Measurements from ENCODE around the gene RFPL3. TPM values are rescaled to one million over a fixed set of nuclear protein-coding genes. Genes with fewer than 3 reads are reported as not detected.
"Not testable (repeated sequence)": the region's sequence is repeated elsewhere in the genome, so short reads cannot be mapped to it uniquely, and the experiment has no call there.

The RFPL3 gene
- total and polyA plus RNA-seq, 9 donors: 0.35 TPM; not detected in 8

GRCh38 chr22:32336121-32336603 lies 21.5 kb upstream of the RFPL3 start:
- no peaks in the 10 kb centered on the region for H3K36me3 ChIP-seq (ENCODE audit: control insufficient read depth, insufficient read depth, low read length)
- DNase-seq: no peak
- H3K27ac ChIP-seq (ENCODE audit: low read length): no peak overlapping the region
- H3K4me3 ChIP-seq (ENCODE audit: low read length): no peak overlapping the region
- 42% methylated on average over 8 of the region's 13 CpGs for WGBS (ENCODE audit: insufficient coverage)
- H3K9me3 ChIP-seq (replicated peaks; ENCODE audit: control insufficient read depth, low read depth, low read length): no peaks in the 10 kb centered on the region
- H3K27me3 ChIP-seq (ENCODE audit: control insufficient read depth, insufficient read depth, low read length): peaks cover under 1% of the 10 kb centered on the region
- H3K4me1 ChIP-seq (ENCODE audit: control insufficient read depth, insufficient read depth, low read length): peaks cover 9% of the 10 kb centered on the region

- Histone ChIP-seq H3K4me3 (ENCODE audit: low read length) (no peak overlapping the region), H3K36me3 (ENCODE audit: control insufficient read depth, insufficient read depth, low read length) (no peaks in the 10 kb centered on the region), H3K27ac (ENCODE audit: low read length) (no peak overlapping the region), H3K4me1 (ENCODE audit: control insufficient read depth, insufficient read depth, low read length) (peaks cover 9% of the 10 kb centered on the region), H3K9me3 (replicated peaks; ENCODE audit: control insufficient read depth, low read depth, low read length) (no peaks in the 10 kb centered on the region), H3K27me3 (ENCODE audit: control insufficient read depth, insufficient read depth, low read length) (peaks cover 4% of the 10 kb centered on the region)
- peak; percentile 74 for DNase-seq
- 22% methylated on average over 5 of the region's 10 CpGs for WGBS (ENCODE audit: insufficient coverage)
Measured at GRCh38 chr22:32336771-32337424, 20.8 kb upstream of the RFPL3 start.

DNA sequence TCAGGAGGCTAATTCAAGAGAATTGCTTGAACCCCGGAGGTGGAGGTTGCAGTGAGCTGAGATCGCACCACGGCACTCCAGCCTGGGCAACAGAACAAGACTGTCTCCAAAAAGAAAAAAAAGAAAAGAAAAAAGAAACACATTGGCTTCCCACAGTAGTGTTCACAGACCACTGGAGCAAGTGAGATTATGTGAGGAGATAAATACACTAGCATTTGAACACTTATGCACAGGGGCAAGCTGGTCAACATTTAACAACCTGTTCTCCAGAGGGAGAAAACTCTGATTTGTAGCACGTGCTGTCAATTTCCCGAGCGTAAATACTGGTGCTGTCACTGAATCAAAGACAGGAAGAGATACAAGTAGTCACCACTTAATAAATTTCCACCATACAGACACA lies 20.2 kb upstream of the RFPL3 start:
- H3K4me3 ChIP-seq (ENCODE audit: low read length); H3K27ac ChIP-seq (ENCODE audit: low read length); H3K4me1 ChIP-seq (ENCODE audit: control insufficient read depth, insufficient read depth, low read length); DNase-seq; H3K36me3 ChIP-seq (ENCODE audit: control insufficient read depth, insufficient read depth, low read length); H3K9me3 ChIP-seq (replicated peaks; ENCODE audit: control insufficient read depth, low read depth, low read length); H3K27me3 ChIP-seq (ENCODE audit: control insufficient read depth, insufficient read depth, low read length): not testable (repeated sequence)
- WGBS (ENCODE audit: insufficient coverage): 20% methylated on average over 1 of the region's 6 CpGs

DNA sequence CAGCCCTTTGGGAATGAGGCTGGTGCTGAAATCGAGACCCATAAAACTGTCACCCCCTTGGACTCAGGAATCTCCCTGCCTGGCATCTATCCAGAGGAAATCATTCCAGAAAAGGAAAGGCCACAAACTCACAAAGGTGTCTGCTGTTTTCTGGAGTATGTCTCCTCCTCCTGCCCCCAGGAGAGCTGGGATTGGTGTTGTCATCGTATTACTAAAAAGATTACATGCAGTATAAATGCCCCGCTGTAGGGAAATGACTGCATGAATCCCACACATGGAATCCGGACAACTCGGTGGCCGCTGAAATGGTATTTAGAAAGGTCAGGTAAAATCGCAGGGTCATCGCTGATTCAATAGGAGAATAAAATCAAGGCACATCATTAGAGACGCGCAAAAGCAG lies 18.9 kb upstream of the RFPL3 start:
- no peak for DNase-seq
- WGBS (ENCODE audit: insufficient coverage): 76% methylated on average over 8 of the region's 10 CpGs
- Histone ChIP-seq H3K4me3 (ENCODE audit: low read length) (no peak overlapping the region), H3K9me3 (replicated peaks; ENCODE audit: control insufficient read depth, low read depth, low read length) (no peaks in the 10 kb centered on the region), H3K27me3 (ENCODE audit: control insufficient read depth, insufficient read depth, low read length) (peaks cover 4% of the 10 kb centered on the region), H3K4me1 (ENCODE audit: control insufficient read depth, insufficient read depth, low read length) (peaks cover 9% of the 10 kb centered on the region), H3K36me3 (ENCODE audit: control insufficient read depth, insufficient read depth, low read length) (no peaks in the 10 kb centered on the region), H3K27ac (ENCODE audit: low read length) (no peak overlapping the region)

- H3K9me3 ChIP-seq (replicated peaks; ENCODE audit: control insufficient read depth, low read depth, low read length): no peaks in the 10 kb centered on the region
- H3K4me3 ChIP-seq (ENCODE audit: low read length): no peak overlapping the region
- WGBS (ENCODE audit: insufficient coverage): 92% methylated on average over 14 of the region's 23 CpGs
- no peak for DNase-seq
- no peaks in the 10 kb centered on the region for H3K36me3 ChIP-seq (ENCODE audit: control insufficient read depth, insufficient read depth, low read length)
- H3K27me3 ChIP-seq (ENCODE audit: control insufficient read depth, insufficient read depth, low read length): peaks cover 4% of the 10 kb centered on the region
- no peak overlapping the region for H3K27ac ChIP-seq (ENCODE audit: low read length)
- H3K4me1 ChIP-seq (ENCODE audit: control insufficient read depth, insufficient read depth, low read length): peaks cover 9% of the 10 kb centered on the region
Measured at GRCh38 chr22:32339190-32340012, 18.3 kb upstream of the RFPL3 start.

DNA sequence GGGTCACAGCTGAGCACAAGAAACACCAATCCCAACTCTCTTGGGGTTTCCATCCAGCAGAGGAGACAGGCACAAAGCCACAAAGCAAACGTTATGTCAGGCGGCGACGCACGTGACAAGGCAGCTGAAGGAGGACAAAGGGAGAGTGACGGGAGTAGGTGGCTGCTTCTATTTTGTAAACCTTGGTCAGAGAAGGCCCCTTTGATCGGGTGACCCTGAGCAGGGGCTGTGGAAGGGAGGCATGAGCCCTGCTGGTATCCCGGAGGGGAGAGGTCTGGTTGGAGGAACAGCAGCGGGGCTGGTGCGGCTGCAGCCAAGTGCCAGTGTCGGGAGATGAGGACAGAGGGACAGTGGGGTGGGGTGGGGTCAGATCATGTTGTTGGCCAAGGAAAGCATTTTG lies 17.3 kb upstream of the RFPL3 start:
- 80% methylated on average over 11 of the region's 11 CpGs for WGBS (ENCODE audit: insufficient coverage)
- DNase-seq: no peak

DNA sequence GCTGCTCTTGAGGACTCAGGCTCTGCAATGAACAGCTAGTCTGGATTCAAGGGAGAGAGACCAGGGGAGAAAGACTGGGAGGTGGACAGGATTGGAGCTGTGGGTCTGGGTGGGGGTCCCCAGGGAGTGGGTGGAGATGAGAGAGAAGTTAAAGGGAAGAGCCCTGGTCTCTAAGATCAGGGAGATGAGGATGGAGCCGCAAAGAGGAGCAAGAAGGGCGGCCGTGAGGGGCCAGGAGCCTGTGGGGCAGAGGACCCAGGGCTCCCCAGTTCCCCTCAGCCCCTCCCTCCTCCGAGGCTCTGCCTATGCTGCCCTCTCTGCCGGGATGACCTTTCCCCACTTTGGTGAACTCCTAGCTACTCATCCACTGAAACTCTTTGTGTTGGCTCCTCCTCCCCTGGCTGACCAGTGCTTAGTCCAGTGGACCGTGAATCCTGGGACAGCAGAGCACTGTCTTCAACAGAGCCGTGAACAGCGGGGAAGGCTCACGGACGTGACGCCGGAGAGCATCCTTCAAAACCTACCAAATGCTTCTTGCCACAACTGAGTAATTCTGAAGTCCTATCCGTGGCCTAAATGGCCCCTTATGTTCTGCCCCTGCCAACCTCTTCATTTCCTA lies 16.4 kb upstream of the RFPL3 start:
- Histone ChIP-seq H3K4me1 (ENCODE audit: control insufficient read depth, insufficient read depth, low read length) (peaks cover 6% of the 10 kb centered on the region), H3K36me3 (ENCODE audit: control insufficient read depth, insufficient read depth, low read length) (no peaks in the 10 kb centered on the region), H3K9me3 (replicated peaks; ENCODE audit: control insufficient read depth, low read depth, low read length) (no peaks in the 10 kb centered on the region), H3K27ac (ENCODE audit: low read length) (no peak overlapping the region), H3K4me3 (ENCODE audit: low read length) (no peak overlapping the region), H3K27me3 (ENCODE audit: control insufficient read depth, insufficient read depth, low read length) (peaks cover 4% of the 10 kb centered on the region)
- no peak for DNase-seq
- 67% methylated on average over 12 of the region's 13 CpGs for WGBS (ENCODE audit: insufficient coverage)

More for the DNA sequence above, 17.3 kb upstream of the RFPL3 start:
- no peak overlapping the region for H3K4me3 ChIP-seq (ENCODE audit: low read length)
- H3K4me1 ChIP-seq (ENCODE audit: control insufficient read depth, insufficient read depth, low read length): peaks cover 9% of the 10 kb centered on the region
- no peak overlapping the region for H3K27ac ChIP-seq (ENCODE audit: low read length)
- H3K9me3 ChIP-seq (replicated peaks; ENCODE audit: control insufficient read depth, low read depth, low read length): no peaks in the 10 kb centered on the region
- H3K27me3 ChIP-seq (ENCODE audit: control insufficient read depth, insufficient read depth, low read length): peaks cover 4% of the 10 kb centered on the region
- no peaks in the 10 kb centered on the region for H3K36me3 ChIP-seq (ENCODE audit: control insufficient read depth, insufficient read depth, low read length)

DNA sequence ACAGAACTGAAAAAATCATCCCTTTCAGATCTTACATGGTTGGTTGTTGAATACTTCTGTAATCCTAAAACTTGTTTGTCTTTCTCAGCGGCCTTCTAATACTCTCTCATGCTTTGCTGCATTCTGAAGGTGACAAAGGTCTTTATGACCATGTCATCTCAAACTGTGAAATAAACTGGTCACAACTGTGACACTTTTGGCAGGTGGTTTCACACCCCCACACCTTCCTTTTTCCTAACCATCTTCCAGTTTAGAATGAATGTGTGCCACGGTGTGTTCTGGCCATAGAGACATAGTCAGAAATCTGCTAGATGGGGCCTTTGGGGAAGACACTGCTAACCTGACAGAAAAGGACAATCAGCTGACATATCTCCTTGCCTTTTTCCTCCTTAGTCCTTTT lies 14.7 kb upstream of the RFPL3 start:
- H3K27ac ChIP-seq (ENCODE audit: low read length): no peak overlapping the region
- H3K36me3 ChIP-seq (ENCODE audit: control insufficient read depth, insufficient read depth, low read length): no peaks in the 10 kb centered on the region
- no peak overlapping the region for H3K4me3 ChIP-seq (ENCODE audit: low read length)
- 100% methylated on average over 1 of the region's 2 CpGs for WGBS (ENCODE audit: insufficient coverage)
- DNase-seq: no peak
- H3K4me1 ChIP-seq (ENCODE audit: control insufficient read depth, insufficient read depth, low read length): no peaks in the 10 kb centered on the region
- H3K9me3 ChIP-seq (replicated peaks; ENCODE audit: control insufficient read depth, low read depth, low read length): no peaks in the 10 kb centered on the region
- peaks cover 4% of the 10 kb centered on the region for H3K27me3 ChIP-seq (ENCODE audit: control insufficient read depth, insufficient read depth, low read length)

GRCh38 chr22:32343941-32344340 lies 13.7 kb upstream of the RFPL3 start:
- 60% methylated on average over 3 of the region's 5 CpGs for WGBS (ENCODE audit: insufficient coverage)
- no peak for DNase-seq
- H3K27ac ChIP-seq (ENCODE audit: low read length): no peak overlapping the region

DNA sequence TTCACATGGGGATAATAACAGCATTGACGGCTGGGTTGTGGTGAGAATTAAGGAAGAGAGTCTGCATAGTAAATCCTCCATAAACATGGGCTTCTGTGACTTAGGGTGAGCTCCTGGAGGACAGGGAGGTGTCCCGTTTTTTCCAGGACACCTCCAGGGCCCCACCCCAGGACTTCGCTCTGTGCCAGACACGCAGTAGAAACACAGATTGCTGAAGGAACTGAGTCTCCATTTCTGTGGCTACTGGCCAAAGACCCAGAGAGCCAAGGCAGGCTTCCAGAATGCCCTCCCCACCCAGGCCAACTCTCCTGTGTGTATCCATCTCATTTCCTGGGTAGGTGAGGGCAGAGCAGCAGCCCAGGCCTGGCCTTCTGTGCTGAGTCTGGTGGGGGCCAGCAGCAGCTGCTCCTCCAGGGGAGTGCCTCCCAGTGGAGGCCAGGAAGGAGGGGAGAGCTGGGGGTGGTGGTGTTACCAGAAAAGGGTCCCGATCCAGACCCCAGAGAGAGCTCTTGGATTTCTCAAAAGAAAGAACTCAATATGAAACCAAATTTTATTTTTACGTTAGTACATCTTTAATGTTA lies 9.5 kb upstream of the RFPL3 start:
- Histone ChIP-seq H3K36me3 (ENCODE audit: control insufficient read depth, insufficient read depth, low read length) (no peaks in the 10 kb centered on the region), H3K4me1 (ENCODE audit: control insufficient read depth, insufficient read depth, low read length) (no peaks in the 10 kb centered on the region), H3K9me3 (replicated peaks; ENCODE audit: control insufficient read depth, low read depth, low read length) (no peaks in the 10 kb centered on the region), H3K27me3 (ENCODE audit: control insufficient read depth, insufficient read depth, low read length) (no peaks in the 10 kb centered on the region), H3K4me3 (ENCODE audit: low read length) (no peak overlapping the region), H3K27ac (ENCODE audit: low read length) (no peak overlapping the region)
- WGBS (ENCODE audit: insufficient coverage): no CpG with 5 or more reads among the region's 6 CpGs
- no peak for DNase-seq

More at GRCh38 chr22:32343941-32344340, 13.7 kb upstream of the RFPL3 start:
- Histone ChIP-seq H3K27me3 (ENCODE audit: control insufficient read depth, insufficient read depth, low read length) (peaks cover 4% of the 10 kb centered on the region), H3K9me3 (replicated peaks; ENCODE audit: control insufficient read depth, low read depth, low read length) (no peaks in the 10 kb centered on the region), H3K4me3 (ENCODE audit: low read length) (no peak overlapping the region), H3K36me3 (ENCODE audit: control insufficient read depth, insufficient read depth, low read length) (no peaks in the 10 kb centered on the region), H3K4me1 (ENCODE audit: control insufficient read depth, insufficient read depth, low read length) (no peaks in the 10 kb centered on the region)

Measured in muscle of leg (tissue), 11 donors.